ENCODE results near the gene RPL12. TPM values are rescaled to one million over a fixed set of nuclear protein-coding genes. Genes with fewer than 3 reads are reported as not detected.

RPL12 gene
- total RNA-seq, 2 experiments from 2014 or later, result 2,267 to 2,331 TPM

- Mint-ChIP-seq H3K27ac (no peak overlapping the region), H3K9me3 (no peaks in the 10 kb centered on the region), H3K4me1 (ENCODE audit: low read depth) (peaks cover 48% of the 10 kb centered on the region), H3K36me3 (peaks cover 54% of the 10 kb centered on the region), H3K4me3 (no peak overlapping the region), H3K27me3 (no peaks in the 10 kb centered on the region)
- CTCF ChIA-PET, result no interaction called here
- no peak for DNase-seq
- intact Hi-C loops (cut with micrococcal nuclease), result loop anchor here (10.0 kb wide), 2 partner anchors 114 to 184 kb away; no protein-coding TSS in a partner anchor
- POLR2A ChIA-PET, result interaction anchor here (1.0 kb wide), 1 partner anchor 19 kb away, joined by 4 read pairs; no protein-coding TSS in a partner anchor
Observed at GRCh38 chr9:127428348-127428747, 22.9 kb downstream of the RPL12 start.

DNA sequence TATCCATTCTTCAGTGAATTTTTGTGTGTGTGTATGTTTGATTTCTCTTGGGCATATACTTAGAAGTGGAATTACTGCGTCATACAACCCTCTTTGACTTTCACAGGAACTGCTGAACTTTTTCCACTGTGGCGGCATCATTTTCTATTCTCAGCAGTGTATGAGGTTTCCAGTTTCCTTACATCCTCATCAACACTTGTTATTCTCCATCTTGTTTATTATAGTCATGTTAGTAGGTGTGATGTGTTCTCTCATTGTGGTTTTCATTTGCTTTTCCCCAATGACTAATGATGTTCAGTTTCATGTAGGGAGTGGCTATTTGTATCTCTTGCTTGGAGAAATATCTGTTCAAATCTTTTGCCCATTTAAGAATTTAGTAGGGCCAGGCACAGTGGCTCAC lies 24.4 kb downstream of the RPL12 start:
- intact Hi-C loops (cut with micrococcal nuclease), result loop anchor here (1.0 to 10.0 kb wide), 3 partner anchors 38 to 182 kb away; no protein-coding TSS in a partner anchor
- H3K4me3 Mint-ChIP-seq, result peak overlapping the region; percentile 98
- H3K27ac Mint-ChIP-seq, result peak overlapping the region; percentile 93
- H3K4me1 Mint-ChIP-seq (ENCODE audit: low read depth), result peaks cover 53% of the 10 kb centered on the region
- H3K27me3 Mint-ChIP-seq, result no peaks in the 10 kb centered on the region
- peak; percentile 70 for DNase-seq
- CTCF ChIA-PET, result interaction anchor here (1.0 kb wide), 1 partner anchor 10 kb away, joined by 3 read pairs; no protein-coding TSS in a partner anchor
- H3K36me3 Mint-ChIP-seq, result peaks cover 47% of the 10 kb centered on the region
- H3K9me3 Mint-ChIP-seq, result no peaks in the 10 kb centered on the region
- POLR2A ChIA-PET, result interaction anchor here (0.5 kb wide), 1 partner anchor 38 kb away, joined by 3 read pairs; no protein-coding TSS in a partner anchor

DNA sequence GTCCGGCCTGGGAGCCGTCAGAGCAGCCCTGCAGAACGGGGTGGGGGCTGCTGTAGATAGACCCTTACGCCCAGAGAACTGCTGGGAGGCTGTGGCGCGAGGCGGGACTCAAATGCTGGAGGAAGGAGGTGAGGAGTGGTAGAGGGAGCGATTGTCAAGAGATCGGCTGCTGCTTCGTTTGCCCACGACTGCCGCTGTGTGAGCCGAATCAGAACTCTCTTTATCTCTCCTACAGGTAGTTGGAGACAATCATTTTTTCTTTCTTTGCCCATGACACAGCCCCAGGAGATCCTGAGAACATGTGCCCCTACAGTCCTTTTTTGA lies 26.6 kb downstream of the RPL12 start:
- peak overlapping the region; percentile 98 for H3K4me3 Mint-ChIP-seq
- POLR2A ChIA-PET, result interaction anchor here (0.5 to 3.3 kb wide), 7 partner anchors 9 to 420 kb away, joined by 3 to 27 read pairs (median 5); partner anchors contain the start of genes LRSAM1, RPL12 and SLC2A8
- intact Hi-C loops (cut with micrococcal nuclease), result loop anchor here (1.0 to 10.0 kb wide), 4 partner anchors 27 to 180 kb away; partner anchors contain the start of genes LRSAM1 and RPL12
- DNase-seq, result peak; percentile 55
- peaks cover 43% of the 10 kb centered on the region for H3K4me1 Mint-ChIP-seq (ENCODE audit: low read depth)
- peaks cover 27% of the 10 kb centered on the region for H3K36me3 Mint-ChIP-seq
- H3K27me3 Mint-ChIP-seq, result no peaks in the 10 kb centered on the region
- H3K9me3 Mint-ChIP-seq, result no peaks in the 10 kb centered on the region
- CTCF ChIA-PET, result interaction anchor here (0.7 to 2.1 kb wide), 5 partner anchors 28 to 210 kb away, joined by 3 to 6 read pairs (median 4); partner anchors contain the start of gene SLC2A8
- peak overlapping the region; percentile 93 for H3K27ac Mint-ChIP-seq

DNA sequence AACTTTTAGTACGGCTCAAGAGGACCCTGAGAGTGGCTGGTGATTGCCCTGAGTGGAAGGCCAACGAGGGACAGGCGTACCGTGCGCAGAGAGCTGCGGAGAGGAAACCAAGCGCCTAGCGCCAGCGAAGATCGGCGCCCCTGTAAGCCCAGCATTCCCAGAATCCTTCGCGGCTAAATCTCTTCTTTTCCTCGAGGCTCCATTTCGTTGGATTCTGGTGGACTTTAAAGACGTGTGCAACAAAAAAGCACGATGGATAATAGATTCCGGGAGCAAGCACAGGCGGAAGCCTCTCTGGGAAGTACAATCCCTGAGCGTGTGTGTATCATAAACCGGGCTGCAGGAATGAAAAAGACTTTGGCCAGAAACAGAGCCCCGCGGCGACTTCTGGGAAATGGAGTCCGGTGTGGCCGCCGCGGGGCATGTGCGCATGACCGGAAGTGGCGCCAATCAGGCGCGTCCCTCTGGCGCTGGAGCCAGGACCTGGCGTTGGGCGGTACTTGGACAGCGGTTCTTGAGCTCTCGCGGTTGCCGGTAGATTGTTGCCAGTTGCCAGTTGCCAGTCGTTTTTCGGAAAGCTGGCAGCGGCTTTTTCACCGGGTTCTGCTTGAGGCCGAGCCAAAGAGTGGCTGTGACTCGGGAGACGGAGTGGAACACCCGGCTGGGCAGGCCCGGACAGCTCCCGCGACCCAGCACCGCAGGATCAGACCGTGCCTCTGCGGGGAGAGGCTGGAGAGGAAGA lies 27.1 kb downstream of the RPL12 start, which contains the start of gene ZNF79:
TSS of gene ZNF79 (plus strand) at position 449 of the 742 bp plus-strand sequence. CDS start 406 bp downstream, outside the sequence.
- ChIA-PET POLR2A (interaction anchor here (0.5 to 3.3 kb wide), 9 partner anchors 9 to 419 kb away, joined by 3 to 27 read pairs (median 5); partner anchors contain the start of genes LRSAM1, RPL12 and SLC2A8), CTCF (interaction anchor here (0.7 to 2.1 kb wide), 6 partner anchors 27 to 311 kb away, joined by 3 to 6 read pairs (median 4); partner anchors contain the start of genes SLC2A8 and TOR2A)
- Mint-ChIP-seq H3K4me1 (ENCODE audit: low read depth) (peaks cover 43% of the 10 kb centered on the region), H3K36me3 (peaks cover 22% of the 10 kb centered on the region), H3K27ac (peak within 1 kb of the TSS; percentile 93), H3K27me3 (no peaks in the 10 kb centered on the region), H3K4me3 (peak within 1 kb of the TSS; percentile 98), H3K9me3 (no peaks in the 10 kb centered on the region)
- intact Hi-C loops (cut with micrococcal nuclease), result loop anchor here (1.0 to 10.0 kb wide), 4 partner anchors 27 to 179 kb away; partner anchors contain the start of genes LRSAM1 and RPL12
- peak; percentile 96 for DNase-seq

GRCh38 chr9:127423476-127423933 lies 27.7 kb downstream of the RPL12 start:
- peaks cover 18% of the 10 kb centered on the region for H3K36me3 Mint-ChIP-seq
- H3K27ac Mint-ChIP-seq, result peak overlapping the region; percentile 93
- CTCF ChIA-PET, result no interaction called here
- no peaks in the 10 kb centered on the region for H3K27me3 Mint-ChIP-seq
- POLR2A ChIA-PET, result interaction anchor here (1.2 to 3.3 kb wide), 6 partner anchors 8 to 178 kb away, joined by 3 to 27 read pairs (median 5); partner anchors contain the start of genes LRSAM1 and RPL12
- H3K4me3 Mint-ChIP-seq, result peak overlapping the region; percentile 98
- intact Hi-C loops (cut with micrococcal nuclease), result loop anchor here (10.0 kb wide), 2 partner anchors 109 to 179 kb away; no protein-coding TSS in a partner anchor
- H3K4me1 Mint-ChIP-seq (ENCODE audit: low read depth), result peaks cover 43% of the 10 kb centered on the region
- DNase-seq, result no peak
- H3K9me3 Mint-ChIP-seq, result no peaks in the 10 kb centered on the region

DNA sequence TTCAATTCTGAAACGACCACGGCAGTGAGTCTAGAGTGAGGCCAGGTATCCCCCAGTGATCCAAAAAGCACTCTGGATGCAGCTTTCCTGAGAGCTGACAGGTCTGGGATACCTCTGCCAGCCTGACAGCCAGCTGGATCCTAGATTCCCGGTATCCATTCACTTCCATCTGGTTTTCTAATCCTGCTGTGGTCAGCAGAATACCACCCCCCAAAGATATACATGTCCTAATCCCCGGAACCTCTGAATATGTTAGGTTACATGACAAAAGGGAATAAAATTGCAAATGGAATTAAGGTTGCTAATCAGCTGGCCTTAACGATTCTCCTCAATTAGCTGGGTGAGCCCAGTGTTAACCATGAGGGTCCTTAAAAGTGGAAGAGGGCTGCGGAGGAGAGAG lies 28.4 kb downstream of the RPL12 start:
- Mint-ChIP-seq H3K27ac (no peak overlapping the region), H3K36me3 (peaks cover 11% of the 10 kb centered on the region), H3K27me3 (no peaks in the 10 kb centered on the region), H3K4me1 (ENCODE audit: low read depth) (peaks cover 36% of the 10 kb centered on the region), H3K9me3 (no peaks in the 10 kb centered on the region), H3K4me3 (peak overlapping the region; percentile 98)
- intact Hi-C loops (cut with micrococcal nuclease), result loop anchor here (10.0 kb wide), 2 partner anchors 108 to 178 kb away; no protein-coding TSS in a partner anchor
- DNase-seq, result no peak
- CTCF ChIA-PET, result no interaction called here
- POLR2A ChIA-PET, result interaction anchor here (1.2 to 3.3 kb wide), 3 partner anchors 20 to 35 kb away, joined by 3 to 27 read pairs (median 8); partner anchors contain the start of genes LRSAM1 and RPL12

- Mint-ChIP-seq H3K27ac (no peak overlapping the region), H3K36me3 (peaks cover 9% of the 10 kb centered on the region), H3K27me3 (no peaks in the 10 kb centered on the region), H3K9me3 (no peaks in the 10 kb centered on the region), H3K4me1 (ENCODE audit: low read depth) (peaks cover 32% of the 10 kb centered on the region), H3K4me3 (no peak overlapping the region)
- CTCF ChIA-PET, result no interaction called here
- POLR2A ChIA-PET, result no interaction called here
- DNase-seq, result no peak
- intact Hi-C loops (cut with micrococcal nuclease), result loop anchor here (10.0 kb wide), 2 partner anchors 107 to 177 kb away; no protein-coding TSS in a partner anchor
Observed at GRCh38 chr9:127422133-127422782, 28.9 kb downstream of the RPL12 start.

- Mint-ChIP-seq H3K27ac (no peak overlapping the region), H3K4me1 (ENCODE audit: low read depth) (peaks cover 22% of the 10 kb centered on the region), H3K4me3 (no peak overlapping the region), H3K9me3 (no peaks in the 10 kb centered on the region), H3K27me3 (peaks cover 5% of the 10 kb centered on the region), H3K36me3 (peaks cover 5% of the 10 kb centered on the region)
- CTCF ChIA-PET, result no interaction called here
- intact Hi-C loops (cut with micrococcal nuclease), result loop anchor here (10.0 kb wide), 2 partner anchors 106 to 176 kb away; no protein-coding TSS in a partner anchor
- POLR2A ChIA-PET, result no interaction called here
- no peak for DNase-seq
Observed at GRCh38 chr9:127421057-127421456, 30.1 kb downstream of the RPL12 start.

DNA sequence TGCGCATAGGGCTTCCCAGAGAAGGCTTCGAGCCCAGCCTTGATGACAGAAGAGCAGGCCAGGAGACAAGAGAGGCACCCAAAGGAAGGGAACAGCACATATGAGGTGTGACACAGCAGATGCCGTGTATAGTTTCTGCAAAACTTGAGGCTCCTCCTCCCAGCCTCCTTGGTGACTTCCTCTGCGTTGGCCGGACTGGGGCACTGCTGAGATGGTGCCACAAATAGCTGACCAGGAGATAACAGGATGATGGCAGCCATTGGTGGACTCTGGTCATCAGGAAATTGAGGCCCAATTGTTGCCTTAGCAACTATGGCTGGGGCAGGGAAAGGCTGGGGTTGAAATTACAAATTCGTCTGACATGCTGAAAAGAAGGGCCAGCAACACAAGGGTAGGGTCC lies 31.9 kb downstream of the RPL12 start:
- peaks cover 2% of the 10 kb centered on the region for H3K36me3 Mint-ChIP-seq
- peaks cover 11% of the 10 kb centered on the region for H3K4me1 Mint-ChIP-seq (ENCODE audit: low read depth)
- H3K27me3 Mint-ChIP-seq, result peaks cover 17% of the 10 kb centered on the region
- no peaks in the 10 kb centered on the region for H3K9me3 Mint-ChIP-seq
- ChIA-PET CTCF (no interaction called here), POLR2A (no interaction called here)
- intact Hi-C loops (cut with micrococcal nuclease), result no loop called here
- H3K4me3 Mint-ChIP-seq, result no peak overlapping the region
- DNase-seq, result no peak
- no peak overlapping the region for H3K27ac Mint-ChIP-seq

DNA sequence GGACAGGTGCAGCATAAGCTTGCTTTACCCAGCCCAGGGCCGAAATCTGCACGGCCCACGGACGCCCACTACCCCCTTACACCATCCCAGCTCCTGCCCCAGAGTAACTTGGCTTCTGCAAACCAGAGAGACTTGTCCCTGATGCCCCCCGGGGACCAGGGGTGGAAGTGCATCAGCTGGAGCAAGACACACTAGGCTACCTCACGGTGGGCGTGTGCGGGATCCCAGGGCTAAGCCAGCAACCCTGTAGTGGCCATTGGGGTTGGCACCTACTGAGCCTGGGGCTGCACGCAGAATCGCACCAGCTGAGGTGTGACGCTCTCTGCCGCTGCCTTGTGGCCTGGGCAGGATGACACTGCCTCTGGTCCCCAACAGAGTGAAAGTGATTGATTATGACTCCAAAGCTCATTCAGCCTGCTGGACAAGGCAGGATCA lies 33.2 kb downstream of the RPL12 start:
- Mint-ChIP-seq H3K27me3 (peaks cover 22% of the 10 kb centered on the region), H3K36me3 (no peaks in the 10 kb centered on the region), H3K9me3 (no peaks in the 10 kb centered on the region), H3K4me1 (ENCODE audit: low read depth) (peaks cover 8% of the 10 kb centered on the region), H3K27ac (no peak overlapping the region), H3K4me3 (no peak overlapping the region)
- intact Hi-C loops (cut with micrococcal nuclease), result no loop called here
- ChIA-PET POLR2A (interaction anchor here (1.1 kb wide), 1 partner anchor 33 kb away, joined by 4 read pairs; the partner anchor contains the start of genes LRSAM1 and RPL12), CTCF (interaction anchor here (1.1 to 1.2 kb wide), 2 partner anchors 30 to 204 kb away, joined by 3 to 4 read pairs; no protein-coding TSS in a partner anchor)
- DNase-seq, result peak; percentile 62

Data from activated CD4-positive, alpha-beta memory T cell treated with anti-CD3 and anti-CD28 coated beads for 36 hours (primary cell).